Rectal smooth muscle tissue (tissue), 1 donor: ENCODE data around the gene TENM3.
"Not testable (repeated sequence)": the region's sequence is repeated elsewhere in the genome, so short reads cannot be mapped to it uniquely, and the experiment has no call there.

ENCODE experiments used
- H3K27ac ChIP-seq: one replicate; pipeline ENCODE4 v1.7.0; 2013; ENCODE audit warnings: low read depth, low read length, inconsistent platforms
- H3K27me3 ChIP-seq: one replicate; pipeline ENCODE4 v1.7.0; 2013; ENCODE audit warnings: low read length; ENCODE audit not compliant: control insufficient read depth, insufficient read depth
- H3K36me3 ChIP-seq: one replicate; pipeline ENCODE4 v1.7.0; 2013; ENCODE audit warnings: low read length; ENCODE audit not compliant: control insufficient read depth, insufficient read depth
- H3K4me1 ChIP-seq: one replicate; pipeline ENCODE4 v1.7.0; 2013; ENCODE audit warnings: low read length; ENCODE audit not compliant: control insufficient read depth, insufficient read depth
- H3K4me3 ChIP-seq: one replicate; pipeline ENCODE4 v1.7.0; 2013; ENCODE audit warnings: low read length
- H3K9ac ChIP-seq: one replicate; pipeline ENCODE4 v1.7.0; 2013; ENCODE audit warnings: low read length

TENM3 gene

GRCh38 chr4:182231080-182231479 lies 12.1 kb upstream of the TENM3 start:
- no peaks in the 10 kb centered on the region for H3K27me3 ChIP-seq
- H3K36me3 ChIP-seq, result no peaks in the 10 kb centered on the region
- no peak overlapping the region for H3K9ac ChIP-seq
- no peak overlapping the region for H3K4me3 ChIP-seq
- H3K27ac ChIP-seq, result no peak overlapping the region
- H3K4me1 ChIP-seq, result peaks cover 3% of the 10 kb centered on the region

GRCh38 chr4:182231496-182231895 lies 11.7 kb upstream of the TENM3 start:
- no peak overlapping the region for H3K9ac ChIP-seq
- H3K27me3 ChIP-seq, result no peaks in the 10 kb centered on the region
- peaks cover 3% of the 10 kb centered on the region for H3K4me1 ChIP-seq
- no peaks in the 10 kb centered on the region for H3K36me3 ChIP-seq
- H3K4me3 ChIP-seq, result no peak overlapping the region
- H3K27ac ChIP-seq, result no peak overlapping the region

- Histone ChIP-seq H3K9ac (no peak overlapping the region), H3K27me3 (no peaks in the 10 kb centered on the region), H3K4me3 (no peak overlapping the region), H3K36me3 (no peaks in the 10 kb centered on the region), H3K4me1 (peaks cover 3% of the 10 kb centered on the region), H3K27ac (no peak overlapping the region)
Measured at GRCh38 chr4:182233310-182234090, 9.7 kb upstream of the TENM3 start.

- no peak overlapping the region for H3K4me3 ChIP-seq
- H3K9ac ChIP-seq, result no peak overlapping the region
- H3K27me3 ChIP-seq, result no peaks in the 10 kb centered on the region
- no peaks in the 10 kb centered on the region for H3K36me3 ChIP-seq
- H3K27ac ChIP-seq, result no peak overlapping the region
- H3K4me1 ChIP-seq, result peaks cover 3% of the 10 kb centered on the region
Measured at GRCh38 chr4:182235021-182235795, 8.0 kb upstream of the TENM3 start.

GRCh38 chr4:182236186-182236585 lies 7.0 kb upstream of the TENM3 start:
- H3K27ac ChIP-seq, result no peak overlapping the region
- H3K36me3 ChIP-seq, result no peaks in the 10 kb centered on the region
- H3K4me3 ChIP-seq, result no peak overlapping the region
- peaks cover 1% of the 10 kb centered on the region for H3K4me1 ChIP-seq
- H3K27me3 ChIP-seq, result no peaks in the 10 kb centered on the region
- no peak overlapping the region for H3K9ac ChIP-seq

- H3K9ac ChIP-seq, H3K36me3 ChIP-seq, H3K27me3 ChIP-seq, H3K4me3 ChIP-seq, H3K4me1 ChIP-seq, H3K27ac ChIP-seq: not testable (repeated sequence)
Measured at GRCh38 chr4:182237010-182237409, 6.2 kb upstream of the TENM3 start.

- H3K27ac ChIP-seq, result no peak overlapping the region
- no peaks in the 10 kb centered on the region for H3K36me3 ChIP-seq
- H3K9ac ChIP-seq, result no peak overlapping the region
- H3K4me3 ChIP-seq, result no peak overlapping the region
- H3K4me1 ChIP-seq, result no peaks in the 10 kb centered on the region
- no peaks in the 10 kb centered on the region for H3K27me3 ChIP-seq
Measured at GRCh38 chr4:182238355-182238931, 4.8 kb upstream of the TENM3 start.

GRCh38 chr4:182240161-182241130 lies 2.8 kb upstream of the TENM3 start:
- H3K4me1 ChIP-seq, result no peaks in the 10 kb centered on the region
- H3K27me3 ChIP-seq, result no peaks in the 10 kb centered on the region
- H3K36me3 ChIP-seq, result no peaks in the 10 kb centered on the region
- H3K9ac ChIP-seq, result no peak overlapping the region
- no peak overlapping the region for H3K27ac ChIP-seq
- no peak overlapping the region for H3K4me3 ChIP-seq

GRCh38 chr4:182242260-182242659 lies 942 bp upstream of the TENM3 start:
- H3K27me3 ChIP-seq, H3K9ac ChIP-seq, H3K36me3 ChIP-seq, H3K27ac ChIP-seq, H3K4me3 ChIP-seq, H3K4me1 ChIP-seq: not testable (repeated sequence)

- Histone ChIP-seq H3K4me3 (no peak overlapping the region), H3K9ac (no peak overlapping the region), H3K4me1 (peaks cover 2% of the 10 kb centered on the region), H3K27me3 (no peaks in the 10 kb centered on the region), H3K27ac (no peak overlapping the region), H3K36me3 (no peaks in the 10 kb centered on the region)
Measured at GRCh38 chr4:182242787-182243186, 415 bp upstream of the TENM3 start.

GRCh38 chr4:182245041-182245440 lies 1.8 kb downstream of the TENM3 start:
- Histone ChIP-seq H3K27me3 (no peaks in the 10 kb centered on the region), H3K36me3 (no peaks in the 10 kb centered on the region), H3K4me1 (peaks cover 2% of the 10 kb centered on the region), H3K9ac (no peak overlapping the region), H3K27ac (no peak overlapping the region), H3K4me3 (no peak overlapping the region)
